GM19397 (cell line): Measurements from ENCODE around the gene ATP5ME.
"Not testable (repeated sequence)": the region's sequence is repeated elsewhere in the genome, so short reads cannot be mapped to it uniquely, and the experiment has no call there.

ENCODE experiments used
- ATAC-seq: cut with Tn5 transposase; IDR thresholded peaks from one replicate; pipeline ENCODE4 v1.9.1; 2021; ENCODE audit warnings: mild to moderate bottlenecking, moderate library complexity; ENCODE audit not compliant: unreplicated experiment

ATP5ME gene

DNA sequence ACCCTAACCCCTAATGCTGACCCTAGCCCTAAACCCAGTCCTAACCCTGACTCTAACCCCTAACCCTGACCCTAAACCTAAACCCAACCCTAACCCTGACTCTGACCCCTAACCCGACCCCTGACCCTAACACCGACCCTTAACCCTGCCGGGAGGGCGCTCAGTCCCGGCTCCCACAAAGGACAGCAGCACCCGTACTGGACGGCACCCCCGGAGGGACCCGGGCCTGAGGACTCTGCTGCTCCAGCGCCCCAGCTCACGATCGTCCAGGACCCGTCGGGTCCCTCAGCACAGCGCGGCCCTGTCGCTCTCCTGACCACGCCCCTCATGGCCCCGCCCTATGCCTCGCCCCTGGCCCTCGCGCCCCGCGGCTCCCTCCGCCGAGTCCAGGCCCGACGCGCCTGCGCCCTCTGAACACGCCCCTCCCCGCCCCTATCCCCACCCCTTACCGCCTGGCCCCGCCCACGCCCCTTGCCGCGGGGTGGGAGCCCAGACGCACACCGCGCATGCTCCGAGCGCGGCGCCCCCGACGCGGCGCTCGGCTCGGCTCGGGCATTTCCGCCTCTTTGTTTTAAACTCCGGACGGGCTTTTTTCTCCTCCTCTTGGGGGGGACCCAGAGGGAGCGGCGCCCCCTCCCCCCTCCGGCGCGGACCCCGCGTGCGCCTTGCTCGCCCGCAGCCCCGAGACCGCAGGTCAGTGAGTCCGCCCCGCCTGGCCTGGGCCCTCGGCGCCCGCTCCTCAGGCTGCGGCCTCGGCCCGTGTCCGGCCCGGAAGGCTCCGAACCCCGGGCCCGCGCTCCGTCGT is 31.4 kb upstream of the ATP5ME start, which contains the start of gene PCGF3:
PCGF3 (plus strand) TSS at position 555 of the 805 bp plus-strand sequence. CDS start 27,849 bp downstream, outside the sequence.
- ATAC-seq, result peak; percentile 91

- no peak for ATAC-seq
Measured at GRCh38 chr4:704971-705277, 30.8 kb upstream of the ATP5ME start.

DNA sequence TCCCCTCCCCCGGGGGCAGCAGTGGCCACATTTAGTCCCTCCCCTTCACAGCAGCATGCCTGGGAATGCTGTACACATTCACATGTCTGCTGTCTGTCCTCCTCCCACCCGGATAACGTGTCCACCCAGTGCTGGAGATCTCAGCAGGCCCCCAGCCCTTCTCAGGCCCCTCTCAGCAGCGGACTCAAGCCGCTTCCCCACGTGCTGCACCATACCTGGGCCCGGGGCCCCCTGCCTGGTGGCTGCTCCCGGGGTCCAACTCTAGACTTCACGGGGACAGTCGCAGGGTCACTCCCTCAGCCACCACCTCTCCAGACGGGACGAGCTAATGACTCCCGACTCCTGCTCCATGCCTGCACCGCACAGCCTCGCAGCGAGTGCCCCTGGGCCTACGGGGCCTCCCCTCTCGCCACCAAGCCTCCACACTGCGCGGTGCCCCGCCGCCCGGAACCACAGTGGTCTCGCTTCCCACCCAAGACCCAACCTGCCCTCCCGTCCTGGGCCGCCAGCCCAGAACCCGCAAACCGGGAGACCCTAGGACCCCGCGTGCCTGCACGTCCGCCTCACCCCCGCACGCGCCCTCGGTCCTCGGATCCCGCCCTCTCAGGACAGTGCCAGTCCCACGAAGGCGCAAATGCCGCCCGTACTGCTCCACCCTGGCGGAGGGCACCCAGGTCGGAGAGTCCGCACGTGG is 30.3 kb upstream of the ATP5ME start:
- ATAC-seq, result no peak

- ATAC-seq, result no peak
Measured at GRCh38 chr4:703336-704197, 29.5 kb upstream of the ATP5ME start.

- ATAC-seq, result no peak
Measured at GRCh38 chr4:702618-703048, 28.6 kb upstream of the ATP5ME start.

DNA sequence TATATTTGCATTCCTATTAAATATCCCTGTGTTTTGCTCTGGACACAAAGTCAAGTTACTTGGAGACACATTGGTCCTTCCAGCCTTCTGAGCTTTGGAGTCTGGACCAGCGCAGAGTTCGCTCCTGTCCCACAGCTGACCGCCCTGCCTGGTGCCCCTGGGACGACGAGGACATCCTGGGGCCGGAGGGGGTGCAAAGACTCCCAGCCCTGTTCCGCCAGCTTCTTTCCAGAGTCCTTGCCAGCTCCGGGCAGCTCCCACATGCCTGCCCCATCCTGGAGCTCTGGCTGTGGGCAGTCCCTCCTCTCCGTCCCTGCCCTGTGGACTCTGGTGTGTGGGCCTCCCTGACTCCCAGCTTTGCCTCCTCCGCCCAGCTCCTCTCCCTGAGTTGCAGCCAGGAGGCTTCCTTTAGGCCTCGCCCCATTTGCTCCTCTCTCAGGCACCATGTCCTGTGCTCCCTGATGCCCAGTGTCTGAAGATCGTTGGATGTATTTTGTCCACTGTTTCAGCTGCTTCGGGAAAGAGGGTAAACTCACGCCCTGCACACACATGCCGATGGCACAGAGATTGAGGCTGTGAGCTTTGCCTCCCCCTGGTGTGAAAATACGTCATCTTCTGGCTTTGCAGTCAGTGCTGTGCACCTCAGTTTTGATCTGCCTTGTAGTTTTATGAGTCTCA is 26.6 kb upstream of the ATP5ME start:
- no peak for ATAC-seq

- no peak for ATAC-seq
Measured at GRCh38 chr4:699816-700580, 25.9 kb upstream of the ATP5ME start.

GRCh38 chr4:694341-694940 is 20.4 kb upstream of the ATP5ME start:
- not testable (repeated sequence) for ATAC-seq

- no peak for ATAC-seq
Measured at GRCh38 chr4:692771-693554, 18.9 kb upstream of the ATP5ME start.

- ATAC-seq, result no peak
Measured at GRCh38 chr4:689723-690122, 15.6 kb upstream of the ATP5ME start.

- ATAC-seq, result no peak
Measured at GRCh38 chr4:688854-689681, 15.0 kb upstream of the ATP5ME start, which contains the start of gene SLC49A3. SLC49A3 (minus strand) TSS chr4:689151; CDS start chr4:689127, 24 bp downstream.

DNA sequence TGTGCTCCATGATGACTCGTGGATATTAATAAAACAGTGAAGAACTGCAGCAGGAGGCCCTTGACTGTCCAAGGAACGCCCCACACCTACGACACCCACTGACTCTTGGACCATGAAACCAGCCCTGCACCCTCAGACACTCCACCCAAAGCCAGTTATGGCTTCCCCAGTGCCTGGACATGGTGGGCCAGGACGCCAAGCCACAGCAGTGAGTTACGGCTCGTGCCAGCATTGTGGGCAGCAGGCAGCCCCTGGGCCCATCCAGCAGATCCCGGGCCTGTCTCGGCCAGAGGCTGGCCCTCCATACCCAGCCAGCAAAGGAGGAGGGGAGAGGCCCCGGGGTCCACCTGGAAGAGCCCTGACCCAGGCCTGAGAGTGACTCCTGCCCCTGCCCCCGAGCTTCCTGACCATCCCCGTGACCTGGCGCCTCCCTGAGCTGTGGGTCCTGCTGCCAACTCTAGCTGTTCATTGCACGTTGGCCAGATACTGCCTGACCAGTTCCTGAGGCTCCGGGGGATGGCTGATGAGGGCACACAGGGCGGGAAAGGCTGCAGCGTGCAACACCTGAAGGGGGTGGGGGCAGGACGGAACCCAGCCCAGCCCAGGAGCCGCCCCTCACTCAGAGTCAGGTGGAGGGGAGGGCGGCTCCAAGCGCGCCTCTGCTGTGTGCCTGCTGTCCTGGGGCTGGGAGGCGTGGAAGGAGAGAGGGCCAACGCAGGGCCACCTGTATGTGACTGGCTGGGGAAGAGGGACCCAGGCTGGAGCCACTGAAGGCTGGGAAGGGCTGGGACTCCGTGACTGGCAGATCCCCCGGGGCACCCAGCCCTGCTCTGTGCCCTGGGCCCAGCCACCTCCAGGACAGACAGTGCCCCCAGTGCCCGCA is 14.1 kb upstream of the ATP5ME start:
- no peak for ATAC-seq

DNA sequence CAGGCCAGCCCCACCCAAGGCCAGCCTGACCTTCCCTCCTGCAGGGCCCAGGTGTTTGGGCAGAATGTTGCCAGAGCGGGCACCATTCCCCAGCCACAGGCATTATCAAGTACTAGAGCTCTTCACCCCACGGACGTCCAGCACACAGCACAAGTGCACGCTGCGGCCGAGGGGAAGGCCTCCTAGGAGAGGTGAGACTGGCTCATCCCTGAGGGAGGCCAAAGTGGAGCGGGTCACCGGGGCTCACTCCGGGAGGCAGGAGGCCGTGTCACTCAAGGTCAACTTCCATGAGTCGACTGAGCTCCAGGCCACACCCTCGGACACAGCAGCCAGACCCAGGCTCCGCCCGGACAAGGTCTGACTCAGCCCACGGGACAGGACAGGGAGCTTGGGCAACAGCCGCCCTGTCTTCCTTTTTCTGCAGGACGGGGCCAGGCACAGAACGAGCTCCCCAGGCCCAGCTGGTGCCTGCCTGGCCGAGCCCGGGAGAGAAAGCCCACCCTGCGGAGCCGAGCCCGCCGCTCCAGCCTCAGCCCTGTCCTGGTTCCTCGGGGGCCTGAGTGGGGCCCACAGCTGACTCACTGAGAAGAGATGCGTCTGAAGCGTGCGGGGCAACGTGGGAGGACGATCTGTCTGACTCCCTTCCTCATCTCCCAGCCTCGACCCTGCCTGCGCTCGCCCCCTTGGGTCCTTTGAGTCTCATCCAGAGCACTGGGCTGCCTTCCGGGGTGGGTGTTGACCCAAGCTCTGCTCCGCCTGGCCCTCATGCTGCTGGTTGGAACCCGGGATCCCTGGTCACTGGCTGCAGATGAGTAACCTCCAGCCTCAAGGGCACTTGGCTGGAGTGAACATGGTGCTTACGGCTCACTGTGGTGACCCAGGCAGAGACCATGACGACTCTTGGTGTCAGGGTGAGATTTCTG is 13.2 kb upstream of the ATP5ME start:
- no peak for ATAC-seq

DNA sequence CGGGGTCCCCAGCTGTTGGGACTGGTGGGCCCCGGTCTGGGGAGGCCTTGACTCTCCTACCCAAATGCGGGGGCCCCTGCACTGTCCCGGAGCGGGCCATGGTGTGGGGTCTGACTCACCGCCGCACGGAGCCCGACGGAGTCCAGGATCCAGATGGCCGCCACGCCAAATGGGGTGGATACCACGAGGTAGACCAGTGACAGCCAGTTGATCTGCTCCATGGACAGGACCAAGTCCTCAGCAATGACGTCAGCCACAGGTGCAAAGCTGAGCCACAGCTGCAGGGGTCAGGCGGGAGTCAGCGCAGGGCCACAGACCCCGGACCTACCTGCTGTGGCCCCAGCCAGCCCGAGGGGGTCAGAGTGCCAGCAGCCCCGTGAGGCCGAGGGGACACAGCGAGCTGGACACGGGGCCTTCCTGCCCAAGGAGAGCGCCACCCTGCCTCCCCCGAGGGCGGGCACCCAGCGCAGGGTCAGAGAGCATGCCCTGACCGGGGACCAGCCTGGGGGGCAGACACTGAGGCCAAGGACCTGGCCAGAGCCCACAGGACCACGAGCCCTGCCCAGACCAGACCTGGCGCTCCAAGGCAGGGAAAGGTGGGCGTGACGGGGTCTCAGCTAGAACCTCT is 12.5 kb upstream of the ATP5ME start:
- ATAC-seq, result no peak

GRCh38 chr4:685679-686412 is 11.8 kb upstream of the ATP5ME start:
- no peak for ATAC-seq
